ENCODE measurements around the gene CYSLTR2.

GRCh38 chr13:48687249-48687648, 33.5 kb downstream of the CYSLTR2 start:
- TF ChIP-seq CEBPB (IDR thresholded peaks at IDR 0.05) (no peak), FOXM1 (IDR thresholded peaks at IDR 0.05; ENCODE audit: borderline replicate concordance, low read depth) (no peak), MAX (IDR thresholded peaks at IDR 0.05) (no peak), NFIC (IDR thresholded peaks at IDR 0.05) (no peak), TAF1 (IDR thresholded peaks at IDR 0.05; ENCODE audit: low read depth) (no peak), CREB1 (IDR thresholded peaks at IDR 0.05; ENCODE audit: low read depth) (no peak)
